LoVo (cell line): ENCODE data around the gene ZNF302.
"Not testable (repeated sequence)": the region's sequence is repeated elsewhere in the genome, so short reads cannot be mapped to it uniquely, and the experiment has no call there.

Experiments
- DNase-seq: peaks from one replicate; pipeline ENCODE4 v3.0.0-alpha.2; 2016; ENCODE audit warnings: low spot score

The ZNF302 gene

GRCh38 chr19:34673590-34673989 lies 3.9 kb upstream of the ZNF302 start:
- DNase-seq: no peak

DNA sequence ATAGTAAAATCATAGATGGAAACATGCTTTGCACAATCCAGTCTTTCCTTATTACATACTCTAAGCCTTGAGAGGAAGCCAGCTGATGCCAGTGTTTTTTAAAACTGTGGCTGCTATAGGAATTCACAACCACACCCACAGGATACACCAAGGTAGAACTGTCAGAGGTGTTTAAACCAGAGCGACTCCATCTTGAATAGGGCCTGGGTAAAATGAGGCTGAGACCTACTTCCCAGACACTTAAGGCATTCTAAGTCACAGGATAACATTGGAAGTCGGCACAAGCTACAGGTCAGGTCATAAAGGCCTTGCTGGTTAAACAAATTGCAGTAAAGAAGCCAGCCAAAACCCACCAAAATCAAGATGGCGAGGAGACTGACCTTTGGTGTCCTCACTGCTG lies 2.2 kb upstream of the ZNF302 start:
- no peak for DNase-seq

GRCh38 chr19:34675919-34676318 lies 1.6 kb upstream of the ZNF302 start:
- no peak for DNase-seq

DNA sequence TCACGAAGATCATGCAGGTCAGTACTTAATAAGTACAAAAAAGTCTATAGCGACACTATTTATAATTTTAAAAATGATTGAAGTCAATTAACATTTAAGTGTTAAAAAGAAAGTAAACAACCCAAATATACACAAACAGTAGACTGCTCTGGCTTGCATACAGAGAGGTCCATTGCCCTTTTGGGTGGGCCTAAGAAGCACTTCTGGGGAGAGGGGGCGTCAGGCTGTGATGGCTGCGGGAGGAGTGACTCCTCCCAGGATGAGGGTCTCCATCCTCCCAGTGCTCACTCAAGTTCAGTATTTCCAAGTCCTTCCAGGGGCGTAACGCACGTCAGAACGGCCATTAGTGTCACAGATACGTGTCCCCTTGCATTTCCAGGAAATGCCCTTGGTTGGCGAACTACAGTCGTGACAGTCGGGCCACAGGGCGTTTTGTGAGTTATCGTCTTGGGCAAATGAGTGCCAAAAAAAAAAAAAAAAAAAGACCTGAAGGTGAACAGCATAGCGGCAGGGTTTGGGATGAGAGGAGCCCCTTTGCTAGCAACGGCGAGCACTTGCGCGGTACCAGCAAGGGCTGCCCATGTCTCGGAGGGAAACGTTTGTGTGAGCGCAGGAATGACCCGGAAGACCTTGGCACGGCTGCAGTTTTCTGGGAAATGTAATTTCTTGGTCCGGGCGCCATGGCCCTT lies 637 bp upstream of the ZNF302 start, which contains the start of gene SCGB2B2:
Gene SCGB2B2, minus strand, starts transcription at position 463 of the 689 bp plus-strand sequence. CDS start 82,596 bp downstream, outside the sequence.
- DNase-seq: peak; percentile 70

DNA sequence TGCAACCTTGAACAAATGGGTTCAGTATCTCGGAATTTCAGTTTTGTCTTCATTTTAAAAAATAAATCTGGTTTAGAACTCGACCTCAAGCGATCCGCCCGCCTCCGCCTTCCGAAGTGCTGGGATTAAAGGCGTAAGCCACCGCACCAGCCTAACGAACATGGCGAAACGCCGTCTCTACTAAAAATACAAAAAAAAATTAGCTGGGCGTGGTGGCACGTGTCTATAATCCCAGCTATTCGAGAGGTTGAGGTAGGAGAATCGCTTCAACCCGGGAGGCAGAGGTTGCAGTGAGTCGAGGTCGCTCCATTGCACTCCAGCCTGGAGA lies 571 bp downstream of the ZNF302 start:
- no peak for DNase-seq

DNA sequence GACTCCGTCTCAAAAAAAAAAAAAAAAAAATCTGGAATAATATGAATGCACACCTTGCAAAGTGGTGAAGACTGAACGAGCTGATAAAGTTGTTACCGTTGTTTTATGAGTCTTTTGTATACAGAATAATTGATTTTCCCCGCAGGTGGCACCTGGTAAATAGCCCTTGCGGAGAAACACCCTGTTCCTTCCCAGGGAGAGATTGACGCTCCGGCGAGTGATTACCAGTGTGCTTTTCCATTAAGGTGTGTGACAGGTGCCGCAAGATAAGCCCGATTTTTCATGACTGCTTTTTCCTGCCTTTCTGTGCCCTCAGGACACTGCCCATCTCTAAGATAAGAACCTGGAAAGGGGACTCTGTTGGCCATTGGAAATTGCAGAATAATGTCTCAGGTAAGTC lies 943 bp downstream of the ZNF302 start:
- DNase-seq: no peak

- no peak for DNase-seq
Measured at GRCh38 chr19:34681478-34681877, 4.0 kb downstream of the ZNF302 start.

DNA sequence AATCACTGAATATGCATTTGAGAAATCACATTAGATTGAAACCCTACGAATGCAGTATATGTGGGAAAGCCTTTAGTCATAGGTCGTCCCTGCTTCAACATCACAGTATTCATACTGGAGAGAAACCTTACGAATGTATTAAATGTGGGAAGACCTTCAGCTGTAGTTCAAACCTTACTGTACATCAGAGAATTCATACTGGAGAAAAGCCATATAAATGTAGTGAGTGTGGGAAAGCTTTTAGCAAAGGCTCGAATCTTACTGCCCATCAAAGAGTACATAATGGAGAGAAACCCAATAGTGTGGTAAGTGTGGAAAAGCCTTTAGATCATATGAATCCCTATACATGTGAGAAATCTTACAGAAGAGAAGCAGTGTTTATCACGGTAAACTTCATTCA lies 7.8 kb downstream of the ZNF302 start:
- not testable (repeated sequence) for DNase-seq

DNA sequence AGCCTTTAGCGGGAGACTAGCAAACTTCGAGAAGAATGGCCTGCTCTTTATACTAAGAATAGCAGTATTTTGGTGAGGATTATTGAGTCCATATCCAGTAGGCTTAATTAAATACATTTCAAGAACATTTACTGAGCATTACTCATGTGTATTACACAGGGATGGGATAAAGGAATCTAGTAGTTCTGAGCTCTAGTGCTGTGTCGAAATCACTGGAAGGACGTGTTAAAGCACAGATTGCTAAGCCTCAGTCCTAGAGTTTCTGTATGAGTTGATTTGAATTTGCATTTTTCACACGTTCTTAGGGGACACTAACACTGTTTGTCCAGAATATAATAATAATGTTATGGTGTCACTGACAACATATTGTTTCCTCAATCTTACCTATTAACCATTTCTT lies 9.0 kb downstream of the ZNF302 start:
- DNase-seq: no peak

DNA sequence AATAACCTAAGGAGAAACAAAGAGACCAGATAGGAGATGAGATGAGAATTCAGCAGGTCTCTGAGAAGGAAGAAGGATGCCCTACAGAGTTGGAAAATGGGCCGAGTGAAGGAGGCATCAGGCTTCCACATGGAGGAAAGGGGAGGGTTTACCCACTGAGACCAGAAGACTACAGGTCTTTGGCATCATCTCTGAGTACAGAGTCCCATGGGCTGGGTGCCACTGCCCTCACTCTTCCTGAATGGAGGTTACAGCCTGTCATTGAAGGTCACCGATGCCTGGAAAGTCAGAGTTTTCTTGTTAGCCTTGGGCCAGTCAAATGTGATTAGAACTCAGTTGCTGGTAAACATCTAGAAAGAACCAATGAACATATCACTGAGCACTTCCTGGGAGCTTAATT lies 9.9 kb downstream of the ZNF302 start:
- DNase-seq: no peak

GRCh38 chr19:34688592-34688991 lies 11.1 kb downstream of the ZNF302 start:
- DNase-seq: no peak

GRCh38 chr19:34690372-34690771 lies 12.9 kb downstream of the ZNF302 start:
- DNase-seq: no peak

GRCh38 chr19:34692549-34692948 lies 15.1 kb downstream of the ZNF302 start:
- DNase-seq: no peak

GRCh38 chr19:34707661-34708060 lies 30.2 kb downstream of the ZNF302 start:
- no peak for DNase-seq

DNA sequence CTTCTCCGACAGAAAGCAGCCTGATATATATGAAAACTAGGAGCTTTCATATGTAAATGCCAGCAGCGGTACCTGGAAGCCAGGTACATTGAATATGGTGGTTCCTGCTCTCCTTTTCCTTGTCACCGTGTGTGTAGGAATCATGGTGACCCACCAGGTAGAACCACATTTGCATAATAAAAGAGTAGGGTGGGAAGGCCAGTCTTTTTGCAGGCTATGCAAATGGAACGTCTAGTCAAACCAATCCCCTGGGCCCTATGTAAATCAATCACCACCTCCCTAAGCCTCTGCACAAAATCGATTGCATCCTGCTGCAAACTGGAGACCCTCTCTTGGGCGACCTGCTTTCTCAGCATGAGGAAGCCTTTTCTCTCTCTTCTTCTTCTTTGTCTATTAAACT lies 34.4 kb downstream of the ZNF302 start:
- DNase-seq: no peak

- peak; percentile 73 for DNase-seq
Measured at GRCh38 chr19:34712395-34713261, 35.1 kb downstream of the ZNF302 start.

DNA sequence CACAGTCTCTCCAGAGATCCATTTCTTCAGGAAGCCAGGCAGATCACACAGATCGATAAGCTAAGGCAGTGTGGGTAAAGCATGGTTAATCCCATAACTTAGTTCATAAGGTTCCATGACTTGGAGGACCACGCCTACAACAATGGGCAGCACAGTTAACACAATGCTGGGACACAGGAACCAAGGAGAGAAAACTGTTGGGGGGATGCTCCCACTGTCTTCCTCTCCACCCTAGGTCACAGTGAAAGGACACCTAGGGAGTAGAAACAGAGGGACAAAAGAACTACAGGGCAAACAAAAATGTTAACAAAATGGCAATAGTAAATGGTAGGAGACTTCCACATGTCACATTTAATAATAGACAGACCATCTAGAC lies 35.8 kb downstream of the ZNF302 start:
- no peak for DNase-seq

GRCh38 chr19:34715357-34715756 lies 37.9 kb downstream of the ZNF302 start:
- DNase-seq: no peak

- no peak for DNase-seq
Measured at GRCh38 chr19:34722353-34722752, 44.9 kb downstream of the ZNF302 start.

GRCh38 chr19:34725400-34725799 lies 47.9 kb downstream of the ZNF302 start:
- no peak for DNase-seq

GRCh38 chr19:34731019-34731829 lies 53.7 kb downstream of the ZNF302 start:
- no peak for DNase-seq

DNA sequence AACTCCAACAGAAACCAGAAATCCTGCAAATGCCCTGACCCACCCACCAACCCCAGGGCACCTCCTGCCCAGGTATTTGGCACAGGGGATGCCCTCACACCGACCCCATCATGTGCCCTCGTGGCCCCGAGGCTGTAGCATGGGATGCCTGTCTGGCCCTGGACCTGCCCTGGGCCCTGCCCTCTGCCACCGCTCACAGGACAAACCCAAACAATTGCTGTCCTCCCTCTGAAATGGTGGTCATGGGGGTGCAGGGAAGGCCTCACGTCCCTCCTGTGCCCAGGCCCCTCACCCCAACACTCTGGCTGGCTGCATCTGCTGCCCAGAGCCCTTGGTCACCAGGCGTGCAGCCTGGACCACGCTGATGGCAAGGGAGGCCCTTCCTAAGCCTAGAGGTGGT lies 54.5 kb downstream of the ZNF302 start:
- no peak for DNase-seq
